Rectal smooth muscle tissue (tissue), 1 donor: ENCODE data around the gene RBPMS2.

ENCODE experiments used
- H3K27ac ChIP-seq: one replicate; pipeline ENCODE4 v1.7.0; 2013; ENCODE audit warnings: low read depth, low read length, inconsistent platforms
- H3K27me3 ChIP-seq: one replicate; pipeline ENCODE4 v1.7.0; 2013; ENCODE audit warnings: low read length; ENCODE audit not compliant: control insufficient read depth, insufficient read depth
- H3K36me3 ChIP-seq: one replicate; pipeline ENCODE4 v1.7.0; 2013; ENCODE audit warnings: low read length; ENCODE audit not compliant: control insufficient read depth, insufficient read depth
- H3K4me1 ChIP-seq: one replicate; pipeline ENCODE4 v1.7.0; 2013; ENCODE audit warnings: low read length; ENCODE audit not compliant: control insufficient read depth, insufficient read depth
- H3K4me3 ChIP-seq: one replicate; pipeline ENCODE4 v1.7.0; 2013; ENCODE audit warnings: low read length
- H3K9ac ChIP-seq: one replicate; pipeline ENCODE4 v1.7.0; 2013; ENCODE audit warnings: low read length

The RBPMS2 gene

DNA sequence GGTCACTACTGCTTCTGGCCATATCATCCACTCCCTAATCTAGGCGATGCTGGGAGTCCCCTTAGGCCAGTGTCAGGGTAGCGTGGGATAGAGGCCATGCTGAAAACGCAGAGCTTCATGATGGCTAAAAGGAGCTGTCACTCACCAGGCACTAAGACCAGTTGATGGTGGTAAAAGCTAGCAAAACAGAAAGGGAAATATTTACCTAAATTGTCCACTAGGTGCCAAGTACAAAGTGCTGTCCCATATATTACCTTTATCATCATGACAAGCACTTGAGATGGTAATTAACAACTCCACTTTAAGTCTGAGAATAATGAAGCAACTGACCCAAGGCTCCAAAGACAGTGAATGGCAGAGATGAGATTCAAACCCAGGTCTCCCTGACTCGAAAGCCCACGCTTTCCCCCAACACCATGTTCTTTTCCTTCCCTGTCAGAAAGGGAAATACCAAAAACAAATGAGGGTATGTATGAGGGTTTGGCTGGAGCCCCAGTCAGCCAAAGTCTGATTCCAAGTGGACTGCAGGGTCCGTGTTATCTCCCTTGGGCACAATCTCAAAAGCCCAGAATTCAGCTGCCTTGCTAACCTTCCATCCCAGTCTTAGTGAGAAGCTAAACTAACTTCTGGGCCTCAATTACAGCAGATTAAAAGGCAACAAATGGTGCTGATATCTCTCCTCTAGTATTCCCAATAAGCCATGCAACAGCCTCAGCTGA lies 84.7 kb downstream of the RBPMS2 start:
- peak overlapping the region; percentile 42 for H3K27ac ChIP-seq
- peaks cover 44% of the 10 kb centered on the region for H3K4me1 ChIP-seq
- H3K36me3 ChIP-seq = peaks cover 14% of the 10 kb centered on the region
- no peak overlapping the region for H3K4me3 ChIP-seq
- no peak overlapping the region for H3K9ac ChIP-seq
- no peaks in the 10 kb centered on the region for H3K27me3 ChIP-seq

- peak overlapping the region; percentile 24 for H3K27ac ChIP-seq
- peaks cover 17% of the 10 kb centered on the region for H3K36me3 ChIP-seq
- peaks cover 38% of the 10 kb centered on the region for H3K4me1 ChIP-seq
- H3K27me3 ChIP-seq = no peaks in the 10 kb centered on the region
- no peak overlapping the region for H3K9ac ChIP-seq
- no peak overlapping the region for H3K4me3 ChIP-seq
Measured at GRCh38 chr15:64690008-64690407, 85.4 kb downstream of the RBPMS2 start.
